AG10803 (cell line): ENCODE results near the gene PKP4.

Experiments
- DNase-seq: peaks from one replicate; pipeline ENCODE4 v3.0.0; 2010; ENCODE audit warnings: low read depth
- H3K4me3 ChIP-seq: 2 replicates; pipeline ENCODE4 v1.5.1; 2011; ENCODE audit warnings: mild to moderate bottlenecking, low read length, control low read depth
- TF ChIP-seq, protein P1 (sequence below): conservative IDR thresholded peaks from 2 replicates; pipeline ENCODE4 v1.5.1; 2011; ENCODE audit warnings: mild to moderate bottlenecking, low read length, control low read depth, inconsistent platforms

The PKP4 gene

DNA sequence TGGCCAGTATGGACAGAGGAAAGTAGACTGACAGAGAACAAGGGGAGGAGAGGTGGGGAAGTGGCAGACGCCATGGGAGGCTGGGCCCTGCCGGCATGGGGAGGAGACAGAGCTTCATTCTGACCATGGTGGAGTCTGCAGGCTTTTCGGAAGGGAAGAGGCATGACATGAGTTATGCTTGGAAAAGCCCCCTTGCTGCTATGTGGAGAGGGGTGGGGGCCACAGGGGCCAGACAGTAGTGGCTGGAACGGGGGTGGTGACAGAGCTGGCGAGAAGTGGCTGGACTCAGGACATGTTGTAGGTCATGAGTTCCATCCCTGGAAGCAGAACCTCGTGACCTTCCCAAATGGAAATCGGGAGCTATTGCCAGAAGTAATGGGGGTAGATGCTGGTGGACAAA, 271.7 kb downstream of the PKP4 start:
- TF ChIP-seq, protein P1, sequence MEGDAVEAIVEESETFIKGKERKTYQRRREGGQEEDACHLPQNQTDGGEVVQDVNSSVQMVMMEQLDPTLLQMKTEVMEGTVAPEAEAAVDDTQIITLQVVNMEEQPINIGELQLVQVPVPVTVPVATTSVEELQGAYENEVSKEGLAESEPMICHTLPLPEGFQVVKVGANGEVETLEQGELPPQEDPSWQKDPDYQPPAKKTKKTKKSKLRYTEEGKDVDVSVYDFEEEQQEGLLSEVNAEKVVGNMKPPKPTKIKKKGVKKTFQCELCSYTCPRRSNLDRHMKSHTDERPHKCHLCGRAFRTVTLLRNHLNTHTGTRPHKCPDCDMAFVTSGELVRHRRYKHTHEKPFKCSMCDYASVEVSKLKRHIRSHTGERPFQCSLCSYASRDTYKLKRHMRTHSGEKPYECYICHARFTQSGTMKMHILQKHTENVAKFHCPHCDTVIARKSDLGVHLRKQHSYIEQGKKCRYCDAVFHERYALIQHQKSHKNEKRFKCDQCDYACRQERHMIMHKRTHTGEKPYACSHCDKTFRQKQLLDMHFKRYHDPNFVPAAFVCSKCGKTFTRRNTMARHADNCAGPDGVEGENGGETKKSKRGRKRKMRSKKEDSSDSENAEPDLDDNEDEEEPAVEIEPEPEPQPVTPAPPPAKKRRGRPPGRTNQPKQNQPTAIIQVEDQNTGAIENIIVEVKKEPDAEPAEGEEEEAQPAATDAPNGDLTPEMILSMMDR, result no peak
- no peak overlapping the region for H3K4me3 ChIP-seq
- no peak for DNase-seq

DNA sequence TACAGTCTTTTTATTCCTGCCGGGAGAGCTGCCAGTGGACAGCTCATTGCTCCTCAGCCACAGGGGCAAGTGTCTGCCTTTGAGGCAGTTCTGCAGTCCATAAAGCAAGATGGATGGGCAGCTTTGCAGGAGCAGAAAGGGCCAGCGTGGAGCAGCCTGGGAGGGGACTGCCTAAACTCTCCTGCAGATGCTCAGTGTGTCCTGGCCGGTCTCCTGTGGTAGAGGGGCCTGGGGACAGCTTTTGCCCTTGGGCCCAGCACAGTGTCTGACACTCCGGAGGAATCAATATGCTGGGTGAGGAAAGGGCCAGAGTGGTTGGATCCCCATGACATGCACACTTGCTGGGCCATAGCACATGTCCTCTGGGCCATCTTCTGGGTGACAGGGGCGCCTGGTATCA, 272.7 kb downstream of the PKP4 start:
- TF ChIP-seq, protein P1, result no peak
- H3K4me3 ChIP-seq, result no peak overlapping the region
- DNase-seq, result no peak

DNA sequence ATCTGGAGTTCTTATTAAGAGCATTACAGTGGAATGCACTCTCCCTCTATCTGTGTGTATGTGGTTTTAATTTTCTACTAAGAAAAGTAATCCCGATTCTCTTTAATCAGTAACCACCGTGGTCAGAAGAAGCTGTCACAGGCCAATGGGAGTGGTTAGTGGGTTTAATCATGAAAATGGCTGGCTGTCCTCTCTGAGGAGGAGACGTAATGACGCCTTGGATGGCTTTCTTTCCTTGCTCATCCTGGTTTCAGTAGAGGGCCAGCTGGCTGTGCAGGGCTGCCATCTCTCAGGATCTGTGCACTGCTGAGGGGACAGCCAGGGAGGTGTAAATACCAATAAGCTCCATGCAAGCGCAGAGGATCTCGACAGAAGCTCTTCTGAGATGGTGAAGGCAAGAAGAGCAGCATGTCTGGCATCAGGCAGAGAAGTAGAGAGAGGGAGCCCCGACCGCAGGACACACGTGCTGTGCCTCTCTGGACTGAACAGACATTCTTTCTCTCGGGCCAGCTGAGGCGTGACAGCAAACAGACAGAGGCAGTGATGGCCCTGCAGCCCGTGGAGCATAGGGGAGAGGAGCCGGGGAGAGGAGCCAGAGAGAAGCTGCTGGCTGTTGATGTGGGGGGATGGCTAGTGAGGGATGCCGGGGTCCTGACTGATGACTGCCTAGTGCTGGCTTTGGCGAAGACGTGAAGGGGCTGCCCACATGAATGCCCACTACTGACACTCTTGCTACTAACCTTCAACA, 273.3 kb downstream of the PKP4 start:
- no peak overlapping the region for H3K4me3 ChIP-seq
- no peak for DNase-seq
- TF ChIP-seq, protein P1, result no peak

DNA sequence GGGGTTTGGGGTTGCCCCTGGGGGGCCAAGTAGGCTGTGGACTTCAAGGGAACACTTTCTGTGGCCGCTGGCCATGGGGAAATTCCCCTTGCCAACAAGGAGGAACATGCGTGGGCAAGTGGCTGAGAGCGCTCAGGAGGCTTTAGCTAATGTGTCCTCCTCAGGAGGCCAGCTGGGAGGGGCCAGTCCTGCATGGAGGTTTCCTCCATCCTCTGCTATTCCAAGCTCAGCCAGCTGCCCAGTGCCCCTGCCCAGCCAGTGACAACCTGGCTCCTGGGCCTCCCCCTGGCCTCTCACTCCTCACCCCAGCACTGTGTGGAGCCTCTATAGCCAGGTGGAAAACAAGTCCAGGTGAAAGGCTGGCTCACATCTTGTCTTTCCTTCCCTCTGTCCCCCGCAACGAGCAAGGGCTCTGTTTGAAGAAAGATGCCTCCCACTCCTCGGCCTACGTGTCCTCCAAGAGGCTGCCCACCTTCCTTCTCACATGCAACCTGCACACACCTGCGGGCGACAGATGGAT, 273.9 kb downstream of the PKP4 start:
- TF ChIP-seq, protein P1, result no peak
- H3K4me3 ChIP-seq, result no peak overlapping the region
- no peak for DNase-seq

DNA sequence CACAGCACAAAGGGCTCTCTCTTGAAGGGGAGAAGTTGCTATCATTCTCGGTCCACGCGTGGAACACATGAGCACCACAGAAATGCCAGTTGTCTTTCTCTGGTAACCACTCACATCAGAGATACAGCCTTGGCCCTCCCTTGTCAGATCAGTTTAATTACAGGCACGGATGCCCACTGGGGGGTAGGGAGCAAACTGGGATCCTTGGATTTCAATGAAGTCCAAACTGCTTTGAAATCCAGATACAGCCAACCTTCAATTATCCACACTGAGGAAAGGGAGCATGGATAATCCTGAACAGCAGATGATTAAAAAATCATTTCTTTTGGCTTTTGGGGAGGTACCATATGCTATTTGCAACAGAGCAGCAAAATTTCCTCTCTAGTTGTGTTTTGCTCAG, 274.6 kb downstream of the PKP4 start:
- TF ChIP-seq, protein P1, result no peak
- no peak for DNase-seq

More for the DNA sequence above, 274.6 kb downstream of the PKP4 start:
- H3K4me3 ChIP-seq, result no peak overlapping the region
